OCI-LY7 (cell line): Measurements from ENCODE around the gene SYNGR1.

Source experiments
- CTCF ChIP-seq: fragments of 200-600 bp; sonication (generic); conservative IDR thresholded peaks from 2 replicates; pipeline ENCODE4 v1.5.1; 2014; ENCODE audit warnings: mild to moderate bottlenecking, antibody characterized with exemption, low read length, moderate library complexity, mixed read lengths
- EZH2phosphoT487 ChIP-seq: fragments of 200-600 bp; sonication (generic); IDR thresholded peaks from 2 replicates; pipeline ENCODE4 v1.6.1; 2018; ENCODE audit warnings: low read depth, borderline replicate concordance, mild to moderate bottlenecking, mixed run types, antibody characterized with exemption, low read length, moderate library complexity, mixed read lengths

- TF ChIP-seq CTCF = no peak
- TF ChIP-seq EZH2phosphoT487 = no peak
Observed at GRCh38 chr22:39352306-39352891, 2.6 kb downstream of the SYNGR1 start.
